T-helper 9 cell (primary cell): ENCODE results near the gene TMOD3.

Source experiments
- DNase-seq: peaks from one replicate; pipeline ENCODE4 v3.0.0-alpha.2; 2020

Gene TMOD3

GRCh38 chr15:51828621-51829375, 655 bp upstream of the TMOD3 start:
- no peak for DNase-seq

- DNase-seq: no peak
Measured at GRCh38 chr15:51830276-51830806, 888 bp downstream of the TMOD3 start.

GRCh38 chr15:51833772-51834171, 4.3 kb downstream of the TMOD3 start:
- no peak for DNase-seq

- DNase-seq: no peak
Measured at GRCh38 chr15:51837792-51838251, 8.4 kb downstream of the TMOD3 start.

GRCh38 chr15:51838270-51838669, 8.8 kb downstream of the TMOD3 start:
- DNase-seq: no peak

- no peak for DNase-seq
Measured at GRCh38 chr15:51840692-51841091, 11.2 kb downstream of the TMOD3 start.

- no peak for DNase-seq
Measured at GRCh38 chr15:51841406-51842040, 12.1 kb downstream of the TMOD3 start.

- DNase-seq: no peak
Measured at GRCh38 chr15:51842265-51842664, 12.8 kb downstream of the TMOD3 start.

- no peak for DNase-seq
Measured at GRCh38 chr15:51842852-51843737, 13.6 kb downstream of the TMOD3 start.

- no peak for DNase-seq
Measured at GRCh38 chr15:51844747-51845426, 15.4 kb downstream of the TMOD3 start.

- no peak for DNase-seq
Measured at GRCh38 chr15:51846066-51846462, 16.6 kb downstream of the TMOD3 start.

GRCh38 chr15:51846463-51847230, 17.2 kb downstream of the TMOD3 start:
- no peak for DNase-seq

GRCh38 chr15:51848811-51849210, 19.4 kb downstream of the TMOD3 start:
- DNase-seq: no peak

GRCh38 chr15:51849860-51850259, 20.4 kb downstream of the TMOD3 start:
- no peak for DNase-seq

GRCh38 chr15:51853998-51854397, 24.5 kb downstream of the TMOD3 start:
- no peak for DNase-seq

GRCh38 chr15:51855612-51856011, 26.2 kb downstream of the TMOD3 start:
- DNase-seq: no peak

- no peak for DNase-seq
Measured at GRCh38 chr15:51856714-51857380, 27.4 kb downstream of the TMOD3 start.

GRCh38 chr15:51861557-51862359, 32.3 kb downstream of the TMOD3 start:
- DNase-seq: peak; percentile 52

GRCh38 chr15:51863131-51863530, 33.7 kb downstream of the TMOD3 start:
- DNase-seq: no peak

GRCh38 chr15:51864408-51865056, 35.1 kb downstream of the TMOD3 start:
- DNase-seq: no peak
